G401.6 (cell line): Measurements from ENCODE around the gene FAM200C.

Experiments
- FAIRE-seq: peaks from 2 replicates; lab custom pipeline; 2012; peaks lifted over from hg19 to GRCh38; lab: Jason Lieb, UNC

Gene FAM200C

GRCh38 chr5:160366230-160366629 lies 33.6 kb downstream of the FAM200C start:
- FAIRE-seq = no peak

- no peak for FAIRE-seq
These were observed 36.0 kb downstream of the FAM200C start for GRCh38 chr5:160363660-160364395.

- FAIRE-seq = no peak
These were observed 36.6 kb downstream of the FAM200C start for GRCh38 chr5:160363211-160363610.

- no peak for FAIRE-seq
These were observed 38.1 kb downstream of the FAM200C start for GRCh38 chr5:160361624-160362228.

- FAIRE-seq = no peak
These were observed 39.5 kb downstream of the FAM200C start for GRCh38 chr5:160360310-160360709.

GRCh38 chr5:160359816-160360215 lies 40.0 kb downstream of the FAM200C start:
- FAIRE-seq = no peak

GRCh38 chr5:160359242-160359641 lies 40.6 kb downstream of the FAM200C start:
- no peak for FAIRE-seq

GRCh38 chr5:160357861-160358411 lies 41.9 kb downstream of the FAM200C start:
- FAIRE-seq = no peak

- FAIRE-seq = no peak
These were observed 42.5 kb downstream of the FAM200C start for GRCh38 chr5:160357394-160357793.

- no peak for FAIRE-seq
These were observed 43.1 kb downstream of the FAM200C start for GRCh38 chr5:160356550-160357347.

- FAIRE-seq = no peak
These were observed 45.2 kb downstream of the FAM200C start for GRCh38 chr5:160354666-160355065.

- FAIRE-seq = no peak
These were observed 46.5 kb downstream of the FAM200C start for GRCh38 chr5:160353379-160353778.

- FAIRE-seq = no peak
These were observed 47.5 kb downstream of the FAM200C start for GRCh38 chr5:160352308-160352707.

- no peak for FAIRE-seq
These were observed 49.9 kb downstream of the FAM200C start for GRCh38 chr5:160349935-160350303.

GRCh38 chr5:160349249-160349934 lies 50.5 kb downstream of the FAM200C start:
- FAIRE-seq = no peak

GRCh38 chr5:160348080-160348479 lies 51.8 kb downstream of the FAM200C start:
- no peak for FAIRE-seq

GRCh38 chr5:160347448-160347847 lies 52.4 kb downstream of the FAM200C start:
- FAIRE-seq = no peak
